HG03064 (cell line): ENCODE data around the gene KCNC1.

Source experiments
- ATAC-seq: cut with Tn5 transposase; IDR thresholded peaks from one replicate; pipeline ENCODE4 v1.9.1; 2021; ENCODE audit warnings: low read depth; ENCODE audit not compliant: unreplicated experiment

Gene KCNC1

GRCh38 chr11:17714356-17714854, 20.2 kb upstream of the KCNC1 start:
- ATAC-seq = no peak

GRCh38 chr11:17714870-17715269, 19.7 kb upstream of the KCNC1 start:
- ATAC-seq = no peak

GRCh38 chr11:17716807-17717206, 17.8 kb upstream of the KCNC1 start:
- no peak for ATAC-seq

GRCh38 chr11:17718015-17718414, 16.6 kb upstream of the KCNC1 start:
- ATAC-seq = no peak

GRCh38 chr11:17718510-17718962, 16.0 kb upstream of the KCNC1 start:
- ATAC-seq = no peak

- ATAC-seq = no peak
Observed at GRCh38 chr11:17719028-17719937, 15.3 kb upstream of the KCNC1 start, which contains the start of gene MYOD1. Gene MYOD1 (plus strand): TSS chr11:17719571. CDS start chr11:17719783, 212 bp downstream.

- no peak for ATAC-seq
Observed at GRCh38 chr11:17719938-17720795, 14.4 kb upstream of the KCNC1 start.

- ATAC-seq = no peak
Observed at GRCh38 chr11:17720796-17721171, 13.8 kb upstream of the KCNC1 start.

- no peak for ATAC-seq
Observed at GRCh38 chr11:17721242-17721999, 13.2 kb upstream of the KCNC1 start.

- ATAC-seq = no peak
Observed at GRCh38 chr11:17722000-17722643, 12.5 kb upstream of the KCNC1 start.

GRCh38 chr11:17724020-17724908, 10.3 kb upstream of the KCNC1 start:
- no peak for ATAC-seq

GRCh38 chr11:17725174-17725573, 9.4 kb upstream of the KCNC1 start:
- ATAC-seq = no peak

- ATAC-seq = no peak
Observed at GRCh38 chr11:17730137-17730536, 4.4 kb upstream of the KCNC1 start.

GRCh38 chr11:17730608-17731462, 3.7 kb upstream of the KCNC1 start:
- ATAC-seq = peak; percentile 73

- ATAC-seq = no peak
Observed at GRCh38 chr11:17733261-17733660, 1.3 kb upstream of the KCNC1 start.

- no peak for ATAC-seq
Observed at GRCh38 chr11:17734986-17735817, 621 bp downstream of the KCNC1 start.
